B cell (primary cell): ENCODE measurements around the gene GPATCH8.

Source experiments
- EZH2 ChIP-seq: IDR thresholded peaks from 2 replicates; pipeline ENCODE4 v1.6.1; 2012; ENCODE audit warnings: borderline replicate concordance, low read depth, mild to moderate bottlenecking, moderate library complexity, low read length; ENCODE audit not compliant: insufficient read depth, poor library complexity, severe bottlenecking
- TF ChIP-seq, protein P1 (sequence below): fragments of 200-600 bp; IDR thresholded peaks from one replicate; pipeline ENCODE4 v1.8.0; 2022; ENCODE audit warnings: antibody characterized with exemption, mild to moderate bottlenecking

DNA sequence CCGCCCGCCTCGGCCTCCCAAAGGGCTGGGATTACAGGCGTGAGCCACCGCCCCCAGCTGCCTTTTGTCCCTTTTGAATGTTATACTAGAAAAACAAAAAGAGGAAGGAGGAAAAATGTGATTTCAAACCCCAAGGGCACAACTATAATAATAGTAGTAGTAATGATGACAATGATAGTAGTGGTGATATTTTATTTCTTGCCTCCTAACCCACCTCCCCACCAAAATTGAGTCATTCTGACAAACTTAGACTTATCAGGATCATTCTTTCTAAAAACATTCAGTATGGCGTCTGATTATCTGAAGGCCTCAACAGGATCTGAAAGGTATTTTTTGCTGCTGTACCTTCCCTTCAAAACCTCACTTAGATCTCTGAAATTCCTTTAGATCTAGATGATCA, 13.6 kb downstream of the GPATCH8 start:
- TF ChIP-seq, protein P1, sequence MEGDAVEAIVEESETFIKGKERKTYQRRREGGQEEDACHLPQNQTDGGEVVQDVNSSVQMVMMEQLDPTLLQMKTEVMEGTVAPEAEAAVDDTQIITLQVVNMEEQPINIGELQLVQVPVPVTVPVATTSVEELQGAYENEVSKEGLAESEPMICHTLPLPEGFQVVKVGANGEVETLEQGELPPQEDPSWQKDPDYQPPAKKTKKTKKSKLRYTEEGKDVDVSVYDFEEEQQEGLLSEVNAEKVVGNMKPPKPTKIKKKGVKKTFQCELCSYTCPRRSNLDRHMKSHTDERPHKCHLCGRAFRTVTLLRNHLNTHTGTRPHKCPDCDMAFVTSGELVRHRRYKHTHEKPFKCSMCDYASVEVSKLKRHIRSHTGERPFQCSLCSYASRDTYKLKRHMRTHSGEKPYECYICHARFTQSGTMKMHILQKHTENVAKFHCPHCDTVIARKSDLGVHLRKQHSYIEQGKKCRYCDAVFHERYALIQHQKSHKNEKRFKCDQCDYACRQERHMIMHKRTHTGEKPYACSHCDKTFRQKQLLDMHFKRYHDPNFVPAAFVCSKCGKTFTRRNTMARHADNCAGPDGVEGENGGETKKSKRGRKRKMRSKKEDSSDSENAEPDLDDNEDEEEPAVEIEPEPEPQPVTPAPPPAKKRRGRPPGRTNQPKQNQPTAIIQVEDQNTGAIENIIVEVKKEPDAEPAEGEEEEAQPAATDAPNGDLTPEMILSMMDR, result no peak
- no peak for TF ChIP-seq EZH2
